Measurements from ENCODE around the gene USH1G.

The USH1G gene

GRCh38 chr17:74878658-74879057 is 44.4 kb downstream of the USH1G start:
- Histone ChIP-seq H3K4ac (ENCODE audit: low read depth in 1 of 2, low read length in 2 of 2) (no peak overlapping the region), H3K79me1 (replicated peaks; ENCODE audit: low read length, poor library complexity, severe bottlenecking) (no peaks in the 10 kb centered on the region), H2BK15ac (ENCODE audit: low read depth, poor library complexity, severe bottlenecking) (no peak overlapping the region), H4K8ac (ENCODE audit: low read length) (no peak overlapping the region), H2AK5ac (ENCODE audit: low read length, severe bottlenecking) (no peak overlapping the region), H3K23ac (ENCODE audit: low read length in 2 of 2) (no peak overlapping the region), H3K9ac (ENCODE audit: low read length) (no peak overlapping the region), H2BK120ac (ENCODE audit: low read depth, low read length) (no peak overlapping the region), H3K36me3 (ENCODE audit: control insufficient read depth in 1 of 2, insufficient read depth in 2 of 2, low read depth in 1 of 2, low read length in 2 of 2) (no peaks in the 10 kb centered on the region), H2AFZ (ENCODE audit: low read depth, low read length) (no peak overlapping the region), H2BK12ac (ENCODE audit: low read length in 2 of 2) (no peak overlapping the region), H3K4me1 (ENCODE audit: control insufficient read depth, insufficient read depth, low read depth, low read length) (no peaks in the 10 kb centered on the region), H3K4me2 (ENCODE audit: low read length, poor library complexity, severe bottlenecking) (no peak overlapping the region), H3K27ac (ENCODE audit: low read length, poor library complexity, severe bottlenecking) (no peak overlapping the region), H2BK5ac (ENCODE audit: low read depth, low read length, poor library complexity, severe bottlenecking) (no peak overlapping the region), H4K91ac (ENCODE audit: low read length) (no peak overlapping the region), H3K18ac (ENCODE audit: low read depth in 1 of 2, low read length in 2 of 2) (no peak overlapping the region), H3K27me3 (ENCODE audit: control insufficient read depth in 1 of 2, insufficient read depth in 1 of 2, low read length in 2 of 2) (peaks cover 41 to 42% of the 10 kb centered on the region in 2 experiments), H3K14ac (ENCODE audit: low read length in 2 of 2) (no peak overlapping the region), H3K4me3 (ENCODE audit: insufficient read depth in 1 of 2, low read depth in 1 of 2, low read length in 2 of 2) (no peak overlapping the region), H3K9me3 (ENCODE audit: control insufficient read depth, low read length) (no peaks in the 10 kb centered on the region)
- 64% methylated on average over 2 of the region's 2 CpGs for WGBS
- DNase-seq: no peak

GRCh38 chr17:74877592-74878548 is 45.2 kb downstream of the USH1G start:
- no peak overlapping the region for H3K14ac ChIP-seq (ENCODE audit: low read length in 2 of 2)
- H2BK120ac ChIP-seq (ENCODE audit: low read depth, low read length): no peak overlapping the region
- 75% methylated on average over 19 of the region's 19 CpGs for WGBS
- no peaks in the 10 kb centered on the region for H3K36me3 ChIP-seq (ENCODE audit: control insufficient read depth in 1 of 2, insufficient read depth in 2 of 2, low read depth in 1 of 2, low read length in 2 of 2)
- H2AFZ ChIP-seq (ENCODE audit: low read depth, low read length): no peak overlapping the region
- no peak overlapping the region for H3K9ac ChIP-seq (ENCODE audit: low read length)
- H3K4me1 ChIP-seq (ENCODE audit: control insufficient read depth, insufficient read depth, low read depth, low read length): no peaks in the 10 kb centered on the region
- H3K27ac ChIP-seq (ENCODE audit: low read length, poor library complexity, severe bottlenecking): no peak overlapping the region
- DNase-seq: no peak
- H3K18ac ChIP-seq (ENCODE audit: low read depth in 1 of 2, low read length in 2 of 2): no peak overlapping the region
- no peak overlapping the region for H2BK5ac ChIP-seq (ENCODE audit: low read depth, low read length, poor library complexity, severe bottlenecking)
- no peak overlapping the region for H3K23ac ChIP-seq (ENCODE audit: low read length in 2 of 2)
- H2AK5ac ChIP-seq (ENCODE audit: low read length, severe bottlenecking): no peak overlapping the region
- no peak overlapping the region for H4K8ac ChIP-seq (ENCODE audit: low read length)
- H2BK12ac ChIP-seq (ENCODE audit: low read length in 2 of 2): no peak overlapping the region
- H2BK15ac ChIP-seq (ENCODE audit: low read depth, poor library complexity, severe bottlenecking): no peak overlapping the region
- no peak overlapping the region for H3K4me3 ChIP-seq (ENCODE audit: insufficient read depth in 1 of 2, low read depth in 1 of 2, low read length in 2 of 2)
- H3K4ac ChIP-seq (ENCODE audit: low read depth in 1 of 2, low read length in 2 of 2): no peak overlapping the region
- H3K27me3 ChIP-seq (ENCODE audit: control insufficient read depth in 1 of 2, insufficient read depth in 1 of 2, low read length in 2 of 2): peaks cover 36 to 37% of the 10 kb centered on the region in 2 experiments
- H4K91ac ChIP-seq (ENCODE audit: low read length): no peak overlapping the region
- no peaks in the 10 kb centered on the region for H3K79me1 ChIP-seq (replicated peaks; ENCODE audit: low read length, poor library complexity, severe bottlenecking)
- H3K9me3 ChIP-seq (ENCODE audit: control insufficient read depth, low read length): no peaks in the 10 kb centered on the region
- H3K4me2 ChIP-seq (ENCODE audit: low read length, poor library complexity, severe bottlenecking): no peak overlapping the region

- H3K4me1 ChIP-seq (ENCODE audit: control insufficient read depth, insufficient read depth, low read depth, low read length): peaks cover 14% of the 10 kb centered on the region
- H3K9ac ChIP-seq (ENCODE audit: low read length): no peak overlapping the region
- no peak overlapping the region for H2BK15ac ChIP-seq (ENCODE audit: low read depth, poor library complexity, severe bottlenecking)
- no peak overlapping the region for H3K4me3 ChIP-seq (ENCODE audit: insufficient read depth in 1 of 2, low read depth in 1 of 2, low read length in 2 of 2)
- no peak overlapping the region for H4K8ac ChIP-seq (ENCODE audit: low read length)
- no peaks in the 10 kb centered on the region for H3K9me3 ChIP-seq (ENCODE audit: control insufficient read depth, low read length)
- H2BK12ac ChIP-seq (ENCODE audit: low read length in 2 of 2): no peak overlapping the region
- no peak overlapping the region for H3K23ac ChIP-seq (ENCODE audit: low read length in 2 of 2)
- H3K27ac ChIP-seq (ENCODE audit: low read length, poor library complexity, severe bottlenecking): no peak overlapping the region
- H2AK5ac ChIP-seq (ENCODE audit: low read length, severe bottlenecking): no peak overlapping the region
- 62% methylated on average over 6 of the region's 6 CpGs for WGBS
- H2BK5ac ChIP-seq (ENCODE audit: low read depth, low read length, poor library complexity, severe bottlenecking): no peak overlapping the region
- H4K91ac ChIP-seq (ENCODE audit: low read length): no peak overlapping the region
- no peak overlapping the region for H2AFZ ChIP-seq (ENCODE audit: low read depth, low read length)
- H3K4ac ChIP-seq (ENCODE audit: low read depth in 1 of 2, low read length in 2 of 2): no peak overlapping the region
- H3K18ac ChIP-seq (ENCODE audit: low read depth in 1 of 2, low read length in 2 of 2): no peak overlapping the region
- H3K79me1 ChIP-seq (replicated peaks; ENCODE audit: low read length, poor library complexity, severe bottlenecking): peaks cover 15% of the 10 kb centered on the region
- DNase-seq: no peak
- no peak overlapping the region for H3K14ac ChIP-seq (ENCODE audit: low read length in 2 of 2)
- no peak overlapping the region for H2BK120ac ChIP-seq (ENCODE audit: low read depth, low read length)
- no peaks in the 10 kb centered on the region for H3K36me3 ChIP-seq (ENCODE audit: control insufficient read depth in 1 of 2, insufficient read depth in 2 of 2, low read depth in 1 of 2, low read length in 2 of 2)
- no peak overlapping the region for H3K4me2 ChIP-seq (ENCODE audit: low read length, poor library complexity, severe bottlenecking)
- peaks cover 21 to 26% of the 10 kb centered on the region in 2 experiments for H3K27me3 ChIP-seq (ENCODE audit: control insufficient read depth in 1 of 2, insufficient read depth in 1 of 2, low read length in 2 of 2)
Observed at GRCh38 chr17:74875977-74876593, 47.0 kb downstream of the USH1G start.

Data from mesenchymal stem cell (in vitro differentiated cells and primary cell).